NCI-H1092 (cell line): ENCODE data around the gene PBX4.

Experiments
- DNase-seq: peaks from one replicate; lab custom pipeline; 2025; lab: John Stamatoyannopoulos, UW

PBX4 gene

DNA sequence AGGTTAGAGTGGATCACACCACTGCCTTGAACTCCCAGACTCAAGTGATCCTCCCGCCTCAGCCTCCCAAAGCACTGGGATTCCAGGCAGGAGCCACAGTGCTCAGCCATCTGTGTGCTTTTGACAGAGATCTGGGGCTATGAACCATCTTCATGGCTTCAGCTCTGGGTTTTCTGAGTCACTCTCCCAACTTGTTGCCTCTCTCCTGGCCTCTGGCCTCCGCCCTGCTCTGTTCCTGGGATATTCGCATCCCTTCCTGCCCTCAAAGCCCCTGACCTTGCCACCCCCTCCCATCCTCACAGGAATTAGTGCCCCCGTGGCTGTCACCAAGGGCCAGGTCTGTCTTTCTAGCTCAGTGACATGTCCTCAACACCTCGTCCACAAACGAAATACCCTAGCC, 30.7 kb upstream of the PBX4 start:
- no peak for DNase-seq

DNA sequence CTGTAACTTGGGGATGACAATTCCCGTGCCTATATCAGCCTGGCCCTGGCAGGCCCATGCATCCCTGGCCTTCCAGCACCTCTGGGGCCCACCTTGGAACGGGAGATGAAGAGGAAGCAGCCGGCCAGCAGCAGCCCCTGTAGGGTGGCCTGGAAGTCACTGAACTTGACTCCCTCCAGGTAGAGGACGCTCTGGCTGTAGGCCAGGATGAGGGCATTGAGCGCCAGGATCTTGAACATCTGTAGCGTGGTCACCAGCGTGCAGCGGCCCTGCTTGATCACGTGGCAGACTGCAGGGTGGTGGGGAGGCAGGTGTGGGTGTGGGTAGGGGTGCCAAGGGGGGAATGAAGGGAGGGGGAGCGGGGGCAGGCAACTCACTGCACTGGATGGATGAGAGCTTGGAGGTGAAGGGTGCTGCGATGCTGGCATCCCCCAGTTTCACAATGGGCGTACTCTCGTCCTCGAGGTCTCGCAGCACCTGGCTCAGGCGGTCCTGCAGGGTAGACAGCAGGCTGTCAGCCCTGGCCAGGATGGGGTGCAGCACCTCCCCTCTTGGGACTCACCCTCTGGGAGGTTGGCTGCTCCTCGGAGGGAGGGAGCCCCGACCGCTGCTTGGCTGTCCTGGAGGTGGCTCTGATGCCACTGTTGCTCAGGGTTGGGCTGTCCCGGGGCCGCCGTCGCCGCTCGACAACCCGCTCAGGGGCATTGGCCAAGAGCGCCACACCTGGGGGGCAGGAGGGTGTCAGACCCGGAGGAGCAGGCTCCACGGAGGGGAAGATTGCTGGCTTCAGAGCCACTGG, 28.7 kb upstream of the PBX4 start:
- no peak for DNase-seq

DNA sequence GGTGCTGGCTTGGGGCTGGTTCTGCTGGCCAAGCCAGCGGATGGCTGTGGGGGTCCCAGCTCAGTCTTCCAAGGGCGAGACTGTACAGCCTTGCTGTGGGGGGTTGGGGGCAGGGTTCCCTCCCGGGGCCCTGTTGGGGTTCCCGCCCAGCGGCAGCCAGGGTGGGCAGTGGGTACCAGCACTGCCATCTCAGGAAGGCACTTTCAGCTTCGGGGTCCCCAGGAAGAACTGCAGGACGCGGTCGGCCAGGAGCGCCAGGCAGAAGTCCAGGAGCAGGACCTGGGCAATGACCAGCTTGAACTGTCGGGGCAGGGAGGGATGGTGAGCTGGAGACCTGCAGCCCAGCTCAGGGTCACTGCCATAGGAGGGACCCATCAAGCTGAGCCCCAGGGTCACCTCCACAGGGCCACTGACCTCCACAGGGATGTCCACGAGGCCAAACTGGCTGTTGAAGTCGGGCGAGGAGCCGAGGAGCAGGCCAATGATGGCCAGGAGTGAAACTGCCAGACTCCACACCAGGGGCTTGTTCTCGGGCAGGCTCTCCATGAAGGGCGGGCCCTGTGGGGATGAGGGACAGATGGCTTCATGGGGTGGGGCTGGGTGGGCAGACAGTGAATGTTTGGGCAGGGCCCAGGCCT, 26.9 kb upstream of the PBX4 start:
- DNase-seq = no peak

DNA sequence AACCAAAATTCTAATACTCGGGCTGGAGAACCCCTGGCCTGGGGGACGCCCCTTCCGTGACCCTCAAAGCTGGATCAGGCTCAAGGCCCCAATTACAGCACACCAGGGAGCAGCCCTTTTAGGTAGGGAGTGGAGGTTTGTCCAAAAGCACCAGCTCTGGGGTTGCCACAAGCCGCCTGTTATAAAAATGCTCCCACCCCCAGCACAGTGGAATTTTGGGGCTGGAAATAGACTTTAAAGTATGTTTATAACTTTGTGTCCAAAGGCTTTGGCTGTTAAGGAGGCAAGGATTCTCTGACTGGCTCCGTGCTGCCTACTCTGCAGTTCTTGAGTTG, 25.5 kb upstream of the PBX4 start:
- no peak for DNase-seq

DNA sequence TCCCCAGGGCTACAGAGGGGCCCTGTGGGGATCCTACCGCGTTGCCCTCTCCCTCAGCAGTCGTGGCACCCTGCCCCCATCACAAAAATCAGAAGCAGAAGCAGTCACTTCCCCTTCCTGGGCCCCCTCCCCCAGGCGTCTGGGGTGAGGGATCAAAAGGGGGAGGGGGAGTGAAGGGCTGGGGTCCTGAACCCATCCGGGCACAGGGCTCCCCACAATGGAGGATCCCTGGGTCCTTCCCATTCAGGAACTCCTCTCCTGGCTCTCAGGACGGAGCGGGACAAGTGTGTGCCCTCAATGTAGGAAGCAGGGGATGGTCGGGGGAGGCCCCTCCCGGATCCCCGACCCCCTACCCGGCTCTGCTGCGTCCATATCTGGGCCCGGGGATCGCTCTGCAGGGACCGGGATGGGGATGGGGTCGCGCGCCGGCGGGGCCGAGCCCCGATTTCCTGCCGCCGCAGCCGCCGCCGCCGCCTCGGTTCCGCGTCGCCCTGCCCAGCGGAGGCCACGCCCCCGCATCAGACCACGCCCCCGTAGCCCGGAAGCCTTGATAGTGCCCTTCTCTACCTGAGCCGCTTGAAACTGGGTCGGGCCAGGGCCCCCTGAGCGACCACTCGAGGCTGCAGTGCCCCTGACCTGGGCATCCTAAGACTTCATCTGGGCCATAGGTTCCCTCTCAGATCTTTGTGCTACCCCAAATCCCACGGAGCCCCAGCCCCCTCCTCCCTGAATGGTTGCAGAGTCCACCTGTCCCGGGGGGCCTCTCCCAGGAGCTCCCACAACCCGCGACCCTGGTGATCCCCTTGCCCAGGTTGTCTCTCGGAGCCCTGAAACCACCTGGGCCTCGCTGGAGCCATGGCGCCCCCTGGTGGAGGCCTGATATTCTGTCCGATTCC, 24.9 kb upstream of the PBX4 start, which contains the start of gene GMIP:
TSS of gene GMIP (minus strand) at position 500 of the 896 bp plus-strand sequence. CDS start at position 372, 128 bp downstream.
- peak; percentile 49 for DNase-seq

DNA sequence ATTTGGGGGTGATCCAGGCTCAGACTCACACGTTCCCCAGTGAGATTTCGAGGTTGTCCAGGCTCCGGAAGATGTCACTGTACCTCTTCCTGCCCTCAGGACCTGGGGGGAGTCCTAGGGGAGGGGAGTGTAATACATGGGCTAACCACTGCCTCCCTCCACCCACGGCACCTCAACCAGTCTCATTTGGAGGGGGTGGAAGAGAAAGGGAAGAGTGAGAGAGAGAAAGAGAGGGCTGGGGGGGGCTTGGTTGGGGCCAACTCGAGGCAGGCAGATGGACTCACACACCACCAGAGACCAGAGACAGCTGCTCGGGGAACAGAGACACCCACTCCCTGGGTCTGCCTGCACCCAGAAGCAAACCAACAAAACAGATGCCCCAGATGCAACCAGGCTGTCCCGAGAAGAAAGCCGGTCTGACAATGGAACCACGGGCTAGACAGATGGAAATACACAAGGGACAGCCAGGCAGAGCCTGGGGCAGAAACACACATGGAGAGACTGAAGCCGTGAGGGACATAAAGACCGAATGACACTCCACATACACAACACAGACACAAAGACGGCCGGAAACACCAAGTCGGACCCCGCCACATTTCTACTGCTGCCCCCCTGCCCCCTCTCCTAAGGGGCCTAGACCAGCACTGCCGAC, 24.1 kb upstream of the PBX4 start:
- DNase-seq = no peak

DNA sequence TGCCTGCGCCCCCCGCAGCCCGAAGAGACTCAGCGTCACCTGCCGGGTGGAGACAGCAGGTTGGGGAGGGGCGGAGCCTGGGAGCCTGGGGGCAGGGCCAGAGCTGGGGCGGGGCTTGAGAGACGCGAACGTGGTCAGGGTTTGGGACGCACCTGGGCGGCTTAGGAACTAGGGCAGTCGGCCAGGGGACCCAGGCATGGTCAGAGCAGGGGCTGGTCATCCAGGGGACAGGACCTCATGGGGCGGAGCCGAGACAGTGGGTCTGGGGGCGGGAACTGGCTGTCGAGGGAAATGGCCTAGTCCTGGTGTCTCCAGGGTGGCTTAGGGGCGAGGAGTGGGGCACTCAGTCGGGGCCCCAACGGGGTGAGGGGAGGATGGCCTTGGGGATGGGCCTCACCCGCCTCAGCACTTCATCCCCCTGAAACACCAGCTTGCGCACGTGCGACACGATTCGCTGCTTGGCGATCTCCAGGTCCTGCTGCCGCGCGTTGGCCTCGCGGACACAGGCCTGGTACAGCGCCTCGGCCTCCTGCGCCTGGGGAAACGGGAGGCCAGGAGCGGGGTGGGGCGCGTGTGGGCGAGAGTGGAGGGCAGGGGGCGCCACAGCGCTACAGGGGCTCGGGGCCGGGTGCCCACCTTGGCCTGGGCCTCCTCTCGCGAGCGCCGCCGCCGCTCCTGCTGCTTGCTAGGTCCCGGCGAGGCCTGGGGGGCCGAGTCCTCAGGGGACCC, 19.2 kb upstream of the PBX4 start:
- no peak for DNase-seq

DNA sequence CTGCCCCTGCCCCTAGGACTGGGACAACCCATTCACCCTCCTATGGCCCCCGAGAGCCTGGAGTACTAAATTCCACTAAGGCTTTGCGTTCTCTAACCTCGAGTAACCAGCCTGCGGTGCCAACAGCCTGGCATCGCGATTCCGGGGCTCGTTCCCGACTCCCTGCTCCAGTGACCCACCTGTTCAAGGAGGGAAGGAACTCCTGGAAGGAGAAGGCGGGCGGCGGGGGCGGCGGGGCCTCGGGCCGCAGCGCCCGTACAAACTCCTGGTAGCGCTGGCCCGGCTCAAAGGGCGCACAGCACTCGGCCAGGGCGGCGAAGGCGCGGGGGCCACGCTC, 18.7 kb upstream of the PBX4 start:
- DNase-seq = no peak

DNA sequence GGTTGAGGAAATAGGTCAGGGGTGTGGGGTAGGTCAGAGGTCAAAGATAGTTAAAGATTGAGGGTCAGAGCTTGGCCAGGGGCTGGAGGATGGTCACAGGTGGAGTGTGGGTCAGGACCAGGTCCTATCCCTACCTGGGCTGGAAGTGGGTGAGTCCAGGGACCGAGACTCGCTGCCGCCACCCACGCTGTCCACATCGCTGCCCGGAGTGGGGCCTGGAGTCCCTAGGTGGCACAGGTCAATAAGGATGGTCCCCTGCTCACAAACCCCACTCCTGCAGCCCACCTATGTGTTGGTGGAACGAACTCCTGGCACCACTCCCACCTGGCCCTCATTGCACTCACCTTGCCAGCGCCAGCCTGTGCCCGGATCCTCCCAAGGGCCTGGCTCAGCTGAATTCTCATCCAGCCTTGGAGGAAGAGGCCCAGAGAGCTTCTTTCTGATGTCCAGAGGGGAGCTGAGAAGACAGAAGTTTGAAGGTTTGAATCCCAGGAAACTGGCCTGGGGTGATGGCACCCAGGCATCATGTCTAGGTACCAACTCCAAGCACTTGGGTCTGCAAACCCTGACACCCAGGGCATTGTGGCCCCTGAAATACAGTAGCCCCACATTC, 18.2 kb upstream of the PBX4 start:
- no peak for DNase-seq

DNA sequence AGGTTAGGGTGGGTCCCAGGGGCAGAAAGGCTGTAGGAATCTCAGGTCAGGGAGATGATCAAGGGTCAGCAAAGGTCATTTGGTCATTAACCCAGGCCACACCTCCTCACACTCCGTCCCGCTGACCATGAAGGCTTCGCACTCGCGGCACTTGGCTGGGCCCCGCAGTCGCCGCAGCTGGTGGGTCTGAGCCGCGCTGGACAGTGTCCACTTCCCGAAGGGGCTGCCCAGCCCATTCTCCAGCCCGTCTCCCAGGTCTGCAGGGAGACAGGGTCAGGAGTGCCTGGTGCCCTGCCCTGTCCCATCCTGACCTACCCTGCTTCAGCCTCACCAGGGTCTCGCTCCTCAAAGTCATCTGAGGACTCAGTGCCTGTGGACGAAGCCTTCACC, 16.8 kb upstream of the PBX4 start:
- DNase-seq = no peak

DNA sequence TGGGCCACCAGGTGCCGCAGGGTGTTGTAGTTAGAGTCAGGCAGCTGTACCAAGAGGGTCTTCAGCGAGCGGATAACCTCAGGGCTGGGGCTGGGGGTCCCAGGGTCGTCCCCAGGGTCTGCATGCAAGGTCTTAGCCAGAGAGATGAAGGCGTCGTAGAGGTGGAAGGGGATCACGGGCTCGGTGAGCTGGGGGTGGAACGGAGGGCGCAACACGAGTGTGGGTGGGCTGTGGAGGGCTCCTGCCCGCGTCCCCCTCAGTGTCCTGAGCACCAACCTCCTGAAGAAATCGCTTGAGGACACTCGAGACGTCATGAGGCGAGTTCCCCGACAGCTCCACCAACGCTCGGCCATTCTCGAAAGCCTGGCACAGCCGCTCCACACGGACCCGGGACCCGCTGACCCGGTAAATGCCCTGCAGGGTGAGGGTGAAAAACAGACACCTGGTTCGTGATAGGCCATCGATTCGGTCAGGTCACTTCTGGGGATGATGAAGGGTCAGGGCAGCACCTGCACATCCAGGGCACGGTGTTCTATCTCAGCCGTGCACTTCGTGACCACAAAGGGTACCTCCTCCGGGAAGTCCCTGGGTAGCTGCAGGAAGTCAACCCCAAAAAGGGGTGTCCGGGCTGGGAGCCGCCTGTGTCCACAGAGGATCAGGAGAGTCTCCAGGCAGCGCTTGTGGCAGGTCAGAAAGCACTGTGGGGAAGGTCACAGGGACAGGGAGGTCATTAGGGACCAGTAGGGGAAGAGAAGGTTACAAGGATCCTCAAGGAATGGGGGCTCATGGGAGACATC, 16.2 kb upstream of the PBX4 start:
- no peak for DNase-seq

DNA sequence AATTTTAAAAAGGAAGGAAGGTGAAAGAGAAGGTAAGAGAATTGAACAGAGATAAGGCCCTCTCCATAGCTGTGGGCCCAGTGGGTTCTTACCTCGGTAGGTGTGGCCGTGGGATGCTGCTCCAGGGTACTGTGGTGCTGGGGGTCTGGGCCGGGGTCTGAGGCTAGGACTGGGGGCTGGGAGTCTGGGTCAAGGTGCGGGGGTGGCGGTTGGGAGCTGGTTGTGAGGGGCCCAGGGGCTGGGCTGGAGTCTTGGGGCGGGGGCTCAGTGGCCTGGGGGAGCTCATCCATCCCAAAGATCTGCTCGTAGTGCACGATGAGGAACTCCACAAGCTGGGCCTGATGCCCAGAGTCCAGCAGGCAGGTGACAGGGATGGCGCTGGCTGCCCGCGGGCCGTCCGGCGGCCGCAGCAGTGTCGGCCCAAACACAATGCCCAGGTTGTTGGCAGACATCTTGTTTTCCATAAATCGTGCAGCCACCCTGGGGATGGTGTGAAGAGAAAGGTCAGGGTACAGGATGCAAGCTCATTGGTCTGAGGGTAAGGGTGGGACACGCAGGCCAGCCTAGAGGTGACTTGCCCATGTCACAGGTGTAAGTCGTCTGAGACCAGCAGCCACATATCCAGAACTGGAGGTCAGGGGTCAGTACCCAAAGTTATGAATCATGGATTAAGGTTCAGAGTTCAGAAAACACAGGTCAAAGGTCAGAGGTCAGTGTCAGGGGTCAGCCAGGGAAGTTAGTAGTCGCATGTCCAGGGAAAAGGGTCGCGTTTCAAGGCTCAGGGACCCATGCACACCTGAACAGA, 15.4 kb upstream of the PBX4 start:
- DNase-seq = no peak

DNA sequence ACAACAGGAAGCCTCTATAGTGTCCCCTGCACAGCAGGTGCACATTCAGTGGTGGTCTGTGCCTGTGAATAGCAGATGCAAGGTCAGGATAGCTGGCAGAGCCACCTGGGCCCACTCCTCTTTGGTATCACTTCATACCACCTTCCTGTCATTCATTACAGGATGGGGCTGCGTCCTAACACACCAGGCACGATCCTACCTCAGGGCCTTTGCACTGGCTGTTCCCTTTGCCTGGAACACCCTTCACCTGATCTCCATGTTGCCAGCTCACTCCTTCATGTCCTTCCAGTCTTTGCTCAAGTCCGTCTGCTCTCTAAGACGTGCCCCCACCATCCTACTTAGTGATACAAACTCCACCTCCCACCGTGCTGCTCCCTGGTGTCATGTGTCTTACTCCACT, 14.2 kb upstream of the PBX4 start:
- no peak for DNase-seq

DNA sequence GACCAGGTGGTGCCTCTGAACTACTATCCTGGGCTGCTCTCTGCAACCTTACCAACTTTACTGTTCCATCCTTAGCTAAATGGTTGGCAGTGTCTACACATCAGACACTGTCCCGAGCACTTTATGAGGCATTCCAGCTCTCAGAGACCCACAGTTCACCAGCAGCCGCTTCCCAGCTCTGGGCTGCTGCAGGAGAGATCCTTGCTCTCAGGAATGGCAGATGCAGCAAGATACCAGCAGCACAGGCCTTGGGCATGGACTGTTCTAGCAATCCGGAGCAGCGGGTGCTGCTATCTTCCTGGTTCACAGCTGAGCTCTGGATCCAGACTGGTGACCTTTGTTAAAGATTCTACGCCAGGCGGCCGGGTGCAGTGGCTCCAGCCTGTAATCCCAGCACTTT, 12.9 kb upstream of the PBX4 start:
- DNase-seq = no peak

DNA sequence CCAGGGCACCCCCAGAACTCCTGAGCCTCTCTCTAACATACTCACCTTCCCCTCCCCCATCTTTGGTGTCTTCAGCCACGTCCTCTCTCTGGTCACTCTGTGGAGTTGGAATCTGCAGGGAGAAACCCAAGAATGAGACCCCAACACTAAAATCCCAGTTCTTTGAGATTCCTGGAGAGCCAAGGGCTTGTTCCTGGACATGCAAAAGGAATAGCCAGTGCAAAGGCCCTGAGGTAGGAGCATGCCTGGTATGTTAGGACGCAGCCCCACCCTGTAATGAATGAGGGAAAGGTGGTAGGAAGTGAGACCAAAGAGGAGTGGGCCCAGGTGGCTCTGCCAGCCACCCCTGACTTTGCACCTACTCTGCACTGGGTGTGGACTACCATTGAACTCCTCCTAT, 11.9 kb upstream of the PBX4 start:
- no peak for DNase-seq

DNA sequence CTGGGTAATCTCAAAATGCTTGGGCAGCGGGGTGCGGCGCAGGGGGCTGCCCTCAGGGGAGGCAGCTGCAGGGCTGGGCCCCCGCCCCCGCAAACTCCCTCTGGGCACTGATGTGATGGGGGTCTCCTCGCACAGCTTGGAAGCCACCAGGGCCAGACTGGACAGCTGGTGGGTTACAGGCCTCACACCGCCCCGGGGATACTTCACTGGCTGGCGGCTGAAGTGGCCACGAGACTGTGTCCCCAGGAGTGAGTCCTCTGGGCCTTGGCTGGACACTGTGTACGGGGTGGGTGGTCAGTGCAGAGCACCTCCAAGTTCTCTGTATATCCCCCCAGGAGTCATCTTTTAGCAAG, 11.6 kb upstream of the PBX4 start:
- DNase-seq = no peak

DNA sequence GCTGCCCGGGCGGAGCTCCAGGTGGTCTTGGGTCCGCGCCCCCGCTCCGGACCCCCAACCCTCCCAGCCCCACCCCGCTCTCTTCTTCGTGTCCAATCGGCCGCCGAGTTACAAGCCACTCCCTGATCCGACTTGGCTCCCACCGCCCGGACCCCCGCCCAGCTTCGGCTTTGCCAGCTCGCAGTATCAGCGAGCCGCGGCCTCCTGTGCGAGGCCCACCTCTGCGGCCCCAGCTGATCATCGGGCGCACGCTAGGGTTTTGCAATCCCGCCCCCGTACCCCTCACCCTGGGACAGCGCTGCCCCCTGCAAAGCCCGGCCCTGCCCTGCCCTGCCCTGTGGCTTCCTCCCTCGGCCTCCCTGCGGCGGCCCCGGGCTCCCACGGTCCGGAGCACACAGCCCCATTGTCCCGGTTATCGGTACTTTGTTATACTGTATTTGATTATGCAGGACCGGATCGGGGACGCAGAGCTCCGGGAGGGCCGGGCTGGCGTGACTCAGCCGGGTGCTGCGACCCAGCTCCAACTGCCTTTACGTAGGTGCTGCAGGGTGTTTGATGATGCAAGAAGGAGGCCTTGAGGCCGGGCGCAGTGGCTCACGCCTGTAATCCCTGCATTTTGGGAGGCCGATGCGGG, 10.1 kb upstream of the PBX4 start:
- DNase-seq = peak; percentile 40

DNA sequence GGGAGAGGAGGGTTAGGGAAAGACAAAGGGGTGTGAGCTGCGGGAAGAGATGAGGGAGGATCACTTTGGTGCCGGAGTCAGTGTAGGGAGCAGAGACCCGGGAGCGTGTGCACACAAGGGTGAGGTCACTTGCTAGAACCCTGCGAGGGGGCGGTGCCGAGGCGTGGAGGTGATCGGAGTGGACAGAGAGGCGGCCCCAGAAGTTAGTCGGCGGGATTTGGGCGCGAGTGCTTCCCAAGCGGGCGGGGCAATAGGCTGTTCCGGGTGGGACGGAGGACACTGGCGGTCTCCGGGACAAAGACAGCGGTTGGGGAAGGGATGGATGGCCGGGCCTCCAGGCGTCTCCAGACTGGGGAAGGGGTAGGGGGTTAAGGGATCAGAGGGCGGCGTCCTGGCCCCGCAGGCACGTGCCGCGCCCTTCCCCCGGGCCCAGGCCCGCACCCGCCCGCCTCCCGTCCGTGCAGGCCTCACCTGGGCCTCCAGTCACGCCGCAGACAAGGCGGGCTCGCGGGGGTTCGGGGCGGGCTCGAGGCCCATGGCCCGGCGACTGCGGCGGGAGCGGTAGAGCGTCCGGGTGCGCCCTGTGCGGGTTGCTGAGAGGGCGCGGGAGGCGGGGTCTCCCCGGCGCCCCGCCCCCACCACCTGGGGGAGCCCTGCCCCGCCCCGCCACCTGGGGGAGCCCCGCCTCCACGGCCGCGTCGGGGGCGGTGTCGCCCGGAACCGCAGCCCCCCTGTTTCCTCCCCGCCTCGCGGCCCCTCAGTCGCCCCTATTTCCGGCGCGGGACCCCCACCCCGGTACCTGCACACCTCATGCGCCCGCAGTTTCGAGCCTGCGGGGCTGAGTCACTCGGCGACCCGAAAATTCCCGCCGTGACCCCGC, 9.4 kb upstream of the PBX4 start, which contains the start of gene LPAR2:
TSS of gene LPAR2 (minus strand) at position 600 of the 880 bp plus-strand sequence. CDS start 945 bp downstream, outside the sequence.
- DNase-seq = no peak
